Fibroblast of mammary gland (primary cell): ENCODE results near the gene CACNA2D1.

Experiments used
- DNase-seq: peaks from one replicate; pipeline ENCODE4 v3.0.0-alpha.2; 2010; ENCODE audit warnings: low read depth
- H3K4me3 ChIP-seq: 2 replicates; pipeline ENCODE4 v1.5.1; 2011; ENCODE audit warnings: low read depth, mild to moderate bottlenecking, low read length, moderate library complexity; ENCODE audit not compliant: control insufficient read depth
- TF ChIP-seq, protein P1 (sequence below): conservative IDR thresholded peaks from 2 replicates; pipeline ENCODE4 v1.5.1; 2011; ENCODE audit warnings: low read depth, low read length, inconsistent platforms; ENCODE audit not compliant: control insufficient read depth, insufficient read depth

CACNA2D1 gene

DNA sequence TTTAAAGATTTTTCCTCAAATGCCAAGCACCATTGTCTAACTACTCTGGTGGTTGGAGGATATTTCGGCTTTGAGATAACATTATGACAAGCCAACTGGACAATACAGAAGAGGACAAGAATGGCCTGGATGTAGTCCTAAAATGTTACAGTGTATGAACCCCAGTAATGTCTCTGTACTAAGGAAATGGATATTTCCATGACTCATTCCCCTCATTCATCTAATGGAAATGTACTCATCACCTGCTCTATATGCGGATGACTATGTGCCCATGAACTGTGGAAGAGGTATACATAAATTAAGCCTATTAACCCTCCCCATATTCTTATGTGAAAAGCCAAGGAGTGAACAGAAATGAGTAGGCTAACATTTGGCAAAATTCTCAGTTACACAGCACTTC is 207.9 kb downstream of the CACNA2D1 start:
- H3K4me3 ChIP-seq: no peak overlapping the region
- TF ChIP-seq, protein P1, sequence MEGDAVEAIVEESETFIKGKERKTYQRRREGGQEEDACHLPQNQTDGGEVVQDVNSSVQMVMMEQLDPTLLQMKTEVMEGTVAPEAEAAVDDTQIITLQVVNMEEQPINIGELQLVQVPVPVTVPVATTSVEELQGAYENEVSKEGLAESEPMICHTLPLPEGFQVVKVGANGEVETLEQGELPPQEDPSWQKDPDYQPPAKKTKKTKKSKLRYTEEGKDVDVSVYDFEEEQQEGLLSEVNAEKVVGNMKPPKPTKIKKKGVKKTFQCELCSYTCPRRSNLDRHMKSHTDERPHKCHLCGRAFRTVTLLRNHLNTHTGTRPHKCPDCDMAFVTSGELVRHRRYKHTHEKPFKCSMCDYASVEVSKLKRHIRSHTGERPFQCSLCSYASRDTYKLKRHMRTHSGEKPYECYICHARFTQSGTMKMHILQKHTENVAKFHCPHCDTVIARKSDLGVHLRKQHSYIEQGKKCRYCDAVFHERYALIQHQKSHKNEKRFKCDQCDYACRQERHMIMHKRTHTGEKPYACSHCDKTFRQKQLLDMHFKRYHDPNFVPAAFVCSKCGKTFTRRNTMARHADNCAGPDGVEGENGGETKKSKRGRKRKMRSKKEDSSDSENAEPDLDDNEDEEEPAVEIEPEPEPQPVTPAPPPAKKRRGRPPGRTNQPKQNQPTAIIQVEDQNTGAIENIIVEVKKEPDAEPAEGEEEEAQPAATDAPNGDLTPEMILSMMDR: no peak
- DNase-seq: peak; percentile 70

DNA sequence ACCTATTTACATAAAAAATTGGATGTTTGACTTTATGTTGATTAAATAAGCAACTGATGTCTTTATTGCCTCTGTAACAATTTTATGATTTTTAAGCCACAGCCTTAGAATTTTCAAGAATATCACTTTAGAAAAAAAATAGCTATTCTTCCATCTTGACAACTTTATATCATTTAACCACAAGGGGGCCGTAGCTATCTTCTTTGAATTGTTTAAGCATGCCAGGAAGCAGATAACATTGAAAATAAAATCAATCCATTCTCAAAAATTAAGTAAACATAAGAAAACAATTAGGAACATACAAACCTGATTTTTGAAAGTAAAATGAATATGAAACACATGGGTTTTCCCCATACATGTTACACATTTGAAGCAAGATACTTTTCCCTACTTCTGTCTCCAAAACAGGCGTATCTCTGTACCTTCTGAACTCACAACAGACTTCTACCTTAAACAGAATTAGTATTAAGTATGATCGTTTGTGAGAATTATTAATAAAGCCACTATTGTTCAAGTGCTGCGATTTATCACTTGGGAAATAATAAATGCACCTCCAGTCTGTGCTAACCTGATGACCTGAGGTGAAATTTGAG is 209.0 kb downstream of the CACNA2D1 start:
- no peak overlapping the region for H3K4me3 ChIP-seq

DNA sequence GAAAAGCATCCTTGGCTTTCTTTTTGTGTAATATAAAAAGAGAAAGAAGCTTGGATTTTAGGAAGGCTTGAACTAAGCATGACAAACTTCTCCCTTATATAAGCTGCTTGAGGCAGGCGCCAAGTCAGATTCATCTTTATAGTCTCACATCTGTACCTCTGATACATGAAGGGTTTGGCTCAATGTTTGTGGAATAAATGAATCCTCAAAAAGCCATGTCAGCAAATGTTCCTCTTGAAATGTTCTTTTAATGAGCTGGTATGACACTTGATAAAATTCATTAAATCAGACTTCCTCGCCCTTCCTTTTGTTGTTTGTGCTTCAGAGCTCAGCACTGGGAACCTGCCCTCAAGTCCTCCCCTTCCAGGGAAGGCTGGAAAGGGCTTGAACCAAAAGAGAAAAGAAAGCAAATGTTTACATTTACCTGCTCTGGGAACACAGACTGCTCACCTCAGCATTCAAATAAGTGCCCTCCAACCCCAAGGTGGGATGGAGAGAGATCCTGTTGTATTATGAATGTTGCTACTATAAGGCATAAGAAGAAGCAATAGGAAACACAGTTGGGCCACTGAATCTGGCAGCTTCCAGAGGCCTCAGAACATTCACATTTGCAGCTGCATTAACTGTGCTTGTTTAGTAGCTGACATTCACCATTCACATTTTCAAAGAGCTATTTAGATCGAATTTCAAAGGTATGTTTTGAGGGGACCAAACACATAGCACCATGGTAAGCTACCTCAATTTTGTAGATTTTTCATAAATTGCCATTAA is 212.6 kb downstream of the CACNA2D1 start:
- H3K4me3 ChIP-seq: no peak overlapping the region
- DNase-seq: no peak
- TF ChIP-seq, protein P1: no peak

More for the DNA sequence above, 209.0 kb downstream of the CACNA2D1 start:
- TF ChIP-seq, protein P1: peak; percentile 65
- peak; percentile 66 for DNase-seq

DNA sequence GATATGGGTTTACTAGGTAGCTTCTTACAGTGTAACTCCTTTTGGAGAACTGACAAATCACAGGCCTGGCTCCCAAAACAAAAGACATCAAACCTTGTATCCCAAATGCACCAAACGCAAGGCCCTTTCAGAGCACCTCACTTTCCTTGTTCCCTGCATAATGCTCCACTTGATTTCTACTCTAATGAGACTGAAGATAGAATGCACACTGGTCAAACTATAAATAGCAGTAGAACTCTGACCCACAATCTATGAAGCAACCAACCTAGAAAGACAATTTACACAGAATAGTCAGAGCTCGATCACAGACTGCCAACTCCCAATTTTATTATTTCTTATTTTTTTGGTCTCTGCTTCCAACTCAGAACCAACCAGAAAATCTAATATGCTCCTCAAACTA is 214.4 kb downstream of the CACNA2D1 start:
- DNase-seq: no peak
- no peak overlapping the region for H3K4me3 ChIP-seq
- TF ChIP-seq, protein P1: no peak

DNA sequence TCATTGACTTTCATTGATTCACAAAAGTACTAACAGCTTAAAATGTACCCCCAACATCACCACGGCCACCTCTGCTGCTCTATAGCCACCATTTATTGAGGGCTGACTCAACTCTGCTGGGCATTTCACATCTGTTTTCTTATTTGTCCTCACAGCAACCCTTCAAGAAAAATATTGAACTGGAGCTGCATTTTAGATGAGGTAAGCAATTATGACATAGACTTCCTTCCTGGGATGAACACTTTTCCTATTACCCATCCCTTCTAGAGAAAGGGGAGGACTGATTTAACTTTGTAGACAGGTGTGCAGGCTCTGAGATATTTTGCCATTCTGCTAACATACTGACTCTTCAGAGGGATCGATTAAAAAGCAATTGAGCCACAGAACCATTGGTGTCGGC is 217.4 kb downstream of the CACNA2D1 start:
- TF ChIP-seq, protein P1: no peak
- no peak overlapping the region for H3K4me3 ChIP-seq
- DNase-seq: no peak

DNA sequence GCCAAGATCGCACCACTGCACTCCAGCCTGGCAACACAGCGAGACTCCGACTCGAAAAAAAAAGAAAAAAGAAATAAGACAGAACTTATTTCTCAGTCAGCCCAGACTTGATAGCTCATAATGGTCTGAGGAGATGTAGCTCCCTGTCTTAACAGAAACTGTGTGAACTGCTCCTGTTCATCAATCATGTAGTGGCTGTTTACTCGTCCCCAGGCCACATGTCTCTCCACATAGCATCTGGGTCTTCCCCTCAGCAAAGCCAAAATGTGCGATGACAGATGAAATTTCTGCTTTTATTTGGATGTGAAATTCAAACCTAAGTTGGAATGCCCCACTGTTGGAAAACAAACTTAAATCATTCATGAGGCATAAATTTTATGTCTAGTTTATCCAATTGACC is 219.0 kb downstream of the CACNA2D1 start:
- DNase-seq: no peak
- TF ChIP-seq, protein P1: no peak
- no peak overlapping the region for H3K4me3 ChIP-seq
